NOMO-1 treated with dmso at 0.1 percent for 144 hours (cell line): Measurements from ENCODE around the gene WFS1.

Source experiments
- DNase-seq: peaks from one replicate; lab custom pipeline; 2025; ENCODE audit not compliant: unreplicated experiment; lab: John Stamatoyannopoulos, UW

Gene WFS1

GRCh38 chr4:6233929-6234328, 35.7 kb upstream of the WFS1 start:
- no peak for DNase-seq

GRCh38 chr4:6235012-6235411, 34.6 kb upstream of the WFS1 start:
- no peak for DNase-seq

DNA sequence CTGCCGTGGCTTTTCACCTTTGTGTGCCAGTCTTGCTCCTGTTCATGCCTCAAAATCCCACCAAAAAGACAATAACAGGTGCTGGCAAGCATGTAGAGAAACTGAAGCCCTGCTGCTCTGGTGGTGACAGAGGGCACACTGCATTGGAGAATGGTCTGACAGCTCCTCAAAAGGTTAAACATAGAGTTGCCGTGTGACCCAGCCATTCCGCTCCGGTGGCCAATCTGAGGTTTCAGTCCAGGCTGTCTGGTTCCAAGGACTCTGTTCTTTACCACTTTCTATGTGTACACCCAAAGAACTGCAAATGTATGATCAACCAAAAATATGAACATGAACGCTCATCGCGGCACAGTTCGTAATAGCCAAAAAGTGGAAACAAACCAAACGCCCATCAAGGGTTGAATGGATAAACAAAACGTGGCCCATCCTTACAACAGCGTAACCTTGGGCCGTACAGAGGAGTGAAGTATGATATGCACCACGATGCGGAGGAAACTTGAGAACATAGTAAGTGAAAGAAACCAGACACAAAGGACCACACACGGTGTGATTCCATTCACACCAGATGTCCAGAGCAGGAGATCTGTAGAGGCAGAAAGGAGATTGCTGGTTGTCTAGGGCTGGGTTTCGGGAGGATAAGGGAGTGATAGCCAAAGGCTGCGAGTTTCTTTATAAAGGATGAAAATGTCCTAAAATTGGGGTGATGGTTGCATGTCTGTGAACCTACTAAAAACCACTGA, 33.6 kb upstream of the WFS1 start:
- no peak for DNase-seq

GRCh38 chr4:6236816-6237390, 32.7 kb upstream of the WFS1 start:
- DNase-seq, result no peak

DNA sequence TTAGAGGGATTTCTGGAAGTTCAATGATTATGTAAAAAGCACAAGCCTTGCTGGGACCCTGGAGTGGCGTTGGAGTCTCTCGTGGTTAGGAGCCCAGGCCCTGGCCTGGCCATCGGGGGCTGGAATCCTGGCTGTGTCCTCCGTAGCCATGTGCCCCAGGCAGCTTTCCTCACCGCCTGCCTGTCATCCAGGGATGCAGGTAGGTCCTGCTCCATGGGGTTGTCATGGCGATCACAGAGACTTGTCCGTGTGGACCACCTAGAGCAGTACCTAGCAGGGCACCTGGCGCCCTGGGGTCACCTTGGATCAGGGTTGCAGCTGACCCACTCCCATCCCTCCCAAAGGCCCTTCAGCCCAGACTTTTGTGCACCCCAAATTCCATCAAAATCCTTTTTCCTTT, 30.2 kb upstream of the WFS1 start:
- DNase-seq, result no peak

DNA sequence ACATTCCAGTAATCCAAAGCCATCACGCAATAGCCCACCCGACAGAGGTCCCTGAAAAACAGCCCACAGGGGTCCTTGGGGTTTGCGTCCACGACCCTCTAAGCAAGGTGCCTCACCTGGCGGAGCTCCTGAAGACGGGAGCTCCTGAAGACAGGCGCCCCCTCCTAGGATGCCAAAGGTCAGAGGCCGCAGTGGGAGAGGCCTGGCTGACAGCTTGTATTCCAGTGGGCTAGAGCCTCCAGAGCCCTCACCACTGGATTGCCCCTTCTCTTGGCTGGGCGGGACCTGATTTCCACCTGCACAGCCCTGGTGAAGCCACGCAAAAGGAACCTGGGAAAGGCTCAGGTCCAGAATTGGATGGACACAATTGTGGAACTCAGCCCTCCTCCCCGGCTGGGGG, 29.7 kb upstream of the WFS1 start:
- no peak for DNase-seq

- no peak for DNase-seq
Observed at GRCh38 chr4:6241062-6241845, 28.4 kb upstream of the WFS1 start.

GRCh38 chr4:6242271-6243029, 27.2 kb upstream of the WFS1 start:
- no peak for DNase-seq

- DNase-seq, result no peak
Observed at GRCh38 chr4:6245246-6246169, 24.1 kb upstream of the WFS1 start.

DNA sequence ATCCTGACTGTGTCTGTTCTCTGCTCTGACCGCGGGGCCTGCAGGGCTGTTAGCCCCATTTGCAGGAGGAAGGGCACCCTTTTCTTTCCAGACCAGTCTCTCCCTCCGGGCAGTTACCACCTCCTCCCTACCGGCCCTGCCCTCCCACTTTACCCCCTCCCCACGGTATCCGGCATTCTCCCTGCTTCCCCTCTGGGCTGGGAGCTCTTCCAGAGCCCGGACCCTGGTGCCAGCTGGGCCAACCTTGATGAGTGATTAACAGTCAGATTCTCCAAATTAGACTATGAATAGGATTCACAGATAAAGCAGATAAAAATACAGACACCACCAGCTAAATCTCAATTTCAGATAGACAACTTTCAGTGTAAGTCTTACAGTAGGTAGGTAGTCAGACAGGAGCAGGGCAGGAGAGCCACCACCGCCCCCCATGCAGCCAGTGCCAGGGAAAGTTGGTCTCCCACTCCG, 23.4 kb upstream of the WFS1 start:
- no peak for DNase-seq

GRCh38 chr4:6248394-6248793, 21.3 kb upstream of the WFS1 start:
- no peak for DNase-seq

- no peak for DNase-seq
Observed at GRCh38 chr4:6250235-6250983, 19.2 kb upstream of the WFS1 start.

DNA sequence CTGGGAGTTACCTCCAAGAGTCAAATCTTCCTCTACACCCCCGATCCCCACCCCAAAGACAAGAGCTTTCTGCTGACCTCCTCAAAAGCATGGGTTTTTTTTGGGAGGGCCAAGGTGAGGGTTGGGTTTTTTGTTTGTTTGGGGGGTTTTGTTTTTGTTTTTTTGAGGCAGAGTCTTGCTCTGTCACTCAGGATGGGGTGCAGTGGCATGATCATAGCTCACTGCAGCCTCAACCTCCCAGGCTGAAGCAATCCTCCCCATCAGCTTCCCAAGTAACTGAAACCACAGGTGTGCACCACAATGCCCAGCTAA, 18.7 kb upstream of the WFS1 start:
- DNase-seq, result no peak

- DNase-seq, result no peak
Observed at GRCh38 chr4:6251365-6251764, 18.3 kb upstream of the WFS1 start.

- no peak for DNase-seq
Observed at GRCh38 chr4:6252051-6252450, 17.6 kb upstream of the WFS1 start.

- DNase-seq, result no peak
Observed at GRCh38 chr4:6253111-6253510, 16.5 kb upstream of the WFS1 start.

DNA sequence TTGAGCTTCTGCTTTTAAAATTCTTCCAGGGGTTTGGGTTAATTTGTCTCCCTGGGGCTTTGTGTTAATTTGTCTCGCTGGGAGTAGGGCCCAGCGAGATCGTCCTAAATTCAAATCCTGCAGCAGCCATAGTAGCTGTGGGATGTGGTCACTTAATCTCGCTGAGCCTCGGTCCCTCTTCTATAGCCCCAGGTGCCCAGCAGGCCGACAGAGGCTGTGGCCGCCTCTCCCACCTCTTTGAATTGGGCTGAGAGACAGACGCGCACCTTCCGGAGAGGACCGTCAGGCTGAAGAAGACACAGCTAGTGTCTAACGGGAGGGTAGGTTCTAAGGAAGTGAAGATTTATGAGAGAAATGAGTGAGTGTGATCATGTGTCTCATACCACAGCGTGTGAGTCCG, 15.7 kb upstream of the WFS1 start:
- DNase-seq, result no peak

- DNase-seq, result no peak
Observed at GRCh38 chr4:6256141-6256540, 13.5 kb upstream of the WFS1 start.

GRCh38 chr4:6257247-6258025, 12.2 kb upstream of the WFS1 start:
- peak; percentile 84 for DNase-seq
